Vagina (tissue), 2 donors: ENCODE data around the gene C7orf57.

Experiments used
- POLR2A ChIP-seq, 2 donors: fragments of 450-650 bp; IDR thresholded peaks; one replicate each; pipeline ENCODE4 v1.6.1; 2017; ENCODE audit warnings: antibody characterized with exemption in 2 of 2, mild to moderate bottlenecking in 2 of 2, moderate library complexity in 2 of 2
- POLR2AphosphoS5 ChIP-seq, 2 donors: sonication (generic); formaldehyde crosslinking; IDR thresholded peaks; one replicate each; pipeline ENCODE4 v1.9.0; 2017; ENCODE audit warnings: antibody characterized with exemption in 2 of 2, mild to moderate bottlenecking in 2 of 2, low read depth in 1 of 2; ENCODE audit not compliant: insufficient read depth in 1 of 2
- TF ChIP-seq, protein P1 (sequence below), 3 experiments: fragments of 450-650 bp in 2 of 3; fragments of 200-600 bp in 1 of 3; sonication (generic) in 1 of 3; IDR thresholded peaks; one replicate each; pipeline ENCODE4 v1.5.1; 2017 to 2019; ENCODE audit warnings: antibody characterized with exemption in 3 of 3, mild to moderate bottlenecking in 2 of 3, moderate library complexity in 2 of 3

- TF ChIP-seq, protein P1, sequence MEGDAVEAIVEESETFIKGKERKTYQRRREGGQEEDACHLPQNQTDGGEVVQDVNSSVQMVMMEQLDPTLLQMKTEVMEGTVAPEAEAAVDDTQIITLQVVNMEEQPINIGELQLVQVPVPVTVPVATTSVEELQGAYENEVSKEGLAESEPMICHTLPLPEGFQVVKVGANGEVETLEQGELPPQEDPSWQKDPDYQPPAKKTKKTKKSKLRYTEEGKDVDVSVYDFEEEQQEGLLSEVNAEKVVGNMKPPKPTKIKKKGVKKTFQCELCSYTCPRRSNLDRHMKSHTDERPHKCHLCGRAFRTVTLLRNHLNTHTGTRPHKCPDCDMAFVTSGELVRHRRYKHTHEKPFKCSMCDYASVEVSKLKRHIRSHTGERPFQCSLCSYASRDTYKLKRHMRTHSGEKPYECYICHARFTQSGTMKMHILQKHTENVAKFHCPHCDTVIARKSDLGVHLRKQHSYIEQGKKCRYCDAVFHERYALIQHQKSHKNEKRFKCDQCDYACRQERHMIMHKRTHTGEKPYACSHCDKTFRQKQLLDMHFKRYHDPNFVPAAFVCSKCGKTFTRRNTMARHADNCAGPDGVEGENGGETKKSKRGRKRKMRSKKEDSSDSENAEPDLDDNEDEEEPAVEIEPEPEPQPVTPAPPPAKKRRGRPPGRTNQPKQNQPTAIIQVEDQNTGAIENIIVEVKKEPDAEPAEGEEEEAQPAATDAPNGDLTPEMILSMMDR (IDR thresholded peaks at IDR 0.05): no peak
- TF ChIP-seq POLR2A (IDR thresholded peaks at IDR 0.05): no peak
- TF ChIP-seq POLR2AphosphoS5 (IDR thresholded peaks at IDR 0.05; ENCODE audit: insufficient read depth in 1 of 2, low read depth in 1 of 2): no peak
Measured at GRCh38 chr7:48048113-48048512, 12.8 kb downstream of the C7orf57 start.
